Effector memory CD8-positive, alpha-beta T cell (primary cell): ENCODE measurements around the gene SPATA16.

Experiments used
- ATAC-seq: fragments of 150-1000 bp; cut with Tn5 transposase; replicated peaks from 2 replicates; pipeline ENCODE4 v1.10.0; 2021; ENCODE audit warnings: mild to moderate bottlenecking, moderate library complexity
- DNase-seq, 3 experiments: peaks; one replicate each; pipeline ENCODE4 v3.0.0; 2021
- H3K27ac Mint-ChIP-seq, 2 donors: one replicate each; pipeline ENCODE4 v1.8.0; 2022; ENCODE audit warnings: mild to moderate bottlenecking in 2 of 2, mixed read lengths in 2 of 2, moderate library complexity in 2 of 2
- H3K27me3 Mint-ChIP-seq, 2 donors: one replicate each; pipeline ENCODE4 v1.8.0; 2022; ENCODE audit warnings: mixed read lengths in 2 of 2
- H3K36me3 Mint-ChIP-seq: one replicate; pipeline ENCODE4 v1.8.0; 2022; ENCODE audit warnings: mild to moderate bottlenecking, moderate library complexity, mixed read lengths; ENCODE audit not compliant: insufficient read depth
- H3K4me1 Mint-ChIP-seq, 2 donors: one replicate each; pipeline ENCODE4 v1.8.0; 2022; ENCODE audit warnings: low read depth in 2 of 2, mixed read lengths in 2 of 2
- H3K4me3 Mint-ChIP-seq, 2 donors: one replicate each; pipeline ENCODE4 v1.8.0; 2022; ENCODE audit warnings: mild to moderate bottlenecking in 2 of 2, mixed read lengths in 2 of 2, moderate library complexity in 2 of 2
- H3K9me3 Mint-ChIP-seq, 2 donors: one replicate each; pipeline ENCODE4 v1.8.0; 2022; ENCODE audit warnings: mixed read lengths in 2 of 2

Gene SPATA16

GRCh38 chr3:173096994-173097785 is 43.8 kb downstream of the SPATA16 start:
- H3K4me3 Mint-ChIP-seq, result no peak overlapping the region
- peaks cover 7 to 8% of the 10 kb centered on the region in 2 donors for H3K9me3 Mint-ChIP-seq
- H3K27ac Mint-ChIP-seq, result no peak overlapping the region
- no peaks in the 10 kb centered on the region for H3K4me1 Mint-ChIP-seq
- DNase-seq (no peak), ATAC-seq (no peak)
- H3K27me3 Mint-ChIP-seq, result no peaks in the 10 kb centered on the region
- H3K36me3 Mint-ChIP-seq, result no peaks in the 10 kb centered on the region

- DNase-seq (no peak), ATAC-seq (no peak)
- Mint-ChIP-seq H3K4me1 (no peaks in the 10 kb centered on the region), H3K36me3 (no peaks in the 10 kb centered on the region), H3K27me3 (no peaks in the 10 kb centered on the region), H3K27ac (no peak overlapping the region), H3K9me3 (peaks cover 0 to 2% of the 10 kb centered on the region in 2 donors), H3K4me3 (no peak overlapping the region)
These were observed 44.9 kb downstream of the SPATA16 start for GRCh38 chr3:173096140-173096539.

DNA sequence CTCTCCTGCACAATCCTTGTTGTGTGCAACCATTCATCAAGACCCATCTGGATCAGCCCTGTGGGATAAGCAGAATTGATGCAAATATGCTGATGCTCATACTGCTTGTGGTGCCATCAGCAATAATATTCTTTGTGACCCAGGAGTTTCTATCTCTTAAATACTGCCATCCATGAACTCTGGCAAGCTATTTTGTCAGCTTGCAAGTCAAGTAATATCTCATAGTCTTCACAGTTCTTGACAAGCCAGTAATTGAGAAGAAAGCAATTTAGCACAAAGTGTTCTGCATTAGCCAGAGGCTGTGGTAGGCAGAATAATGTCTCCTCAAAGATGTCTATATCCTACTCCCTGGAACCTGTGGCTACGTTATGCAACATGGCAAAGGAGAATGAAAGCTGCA is 49.0 kb downstream of the SPATA16 start:
- ATAC-seq (no peak), DNase-seq (no peak)
- no peak overlapping the region for H3K27ac Mint-ChIP-seq
- H3K9me3 Mint-ChIP-seq, result peaks cover 5 to 7% of the 10 kb centered on the region in 2 donors
- no peaks in the 10 kb centered on the region for H3K36me3 Mint-ChIP-seq
- no peaks in the 10 kb centered on the region for H3K4me1 Mint-ChIP-seq
- no peaks in the 10 kb centered on the region for H3K27me3 Mint-ChIP-seq
- H3K4me3 Mint-ChIP-seq, result no peak overlapping the region

GRCh38 chr3:173090492-173090891 is 50.5 kb downstream of the SPATA16 start:
- no peak for DNase-seq
- no peak for ATAC-seq
- Mint-ChIP-seq H3K27ac (no peak overlapping the region), H3K9me3 (peaks cover 9 to 17% of the 10 kb centered on the region in 2 donors), H3K4me3 (no peak overlapping the region), H3K36me3 (no peaks in the 10 kb centered on the region), H3K27me3 (no peaks in the 10 kb centered on the region), H3K4me1 (no peaks in the 10 kb centered on the region)

GRCh38 chr3:173089283-173089682 is 51.8 kb downstream of the SPATA16 start:
- no peak overlapping the region for H3K27ac Mint-ChIP-seq
- H3K4me3 Mint-ChIP-seq, result no peak overlapping the region
- no peaks in the 10 kb centered on the region for H3K36me3 Mint-ChIP-seq
- ATAC-seq (no peak), DNase-seq (no peak)
- no peaks in the 10 kb centered on the region for H3K4me1 Mint-ChIP-seq
- H3K9me3 Mint-ChIP-seq, result peaks cover 13 to 17% of the 10 kb centered on the region in 2 donors
- H3K27me3 Mint-ChIP-seq, result no peaks in the 10 kb centered on the region

DNA sequence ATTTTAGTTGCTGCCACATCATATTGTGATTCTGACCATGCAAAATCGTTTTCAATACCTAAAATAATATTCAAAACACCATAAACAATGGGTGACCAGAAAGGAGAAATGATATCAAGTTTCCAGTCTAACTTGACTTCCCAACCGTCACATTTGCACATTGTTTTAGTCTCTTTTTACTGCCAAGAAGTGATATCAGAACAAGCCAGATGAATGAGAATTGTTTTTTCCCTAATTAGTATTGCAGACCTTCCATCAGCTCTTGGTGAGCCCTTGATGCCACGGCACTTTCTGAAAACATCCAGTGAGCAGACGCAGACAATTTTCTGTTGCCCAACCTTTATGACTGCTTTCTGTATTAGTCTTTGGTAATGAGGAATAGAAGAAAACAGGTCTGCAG is 62.5 kb downstream of the SPATA16 start:
- DNase-seq (no peak), ATAC-seq (no peak)
- no peaks in the 10 kb centered on the region for H3K36me3 Mint-ChIP-seq
- H3K4me1 Mint-ChIP-seq, result no peaks in the 10 kb centered on the region
- no peak overlapping the region for H3K4me3 Mint-ChIP-seq
- no peak overlapping the region for H3K27ac Mint-ChIP-seq
- no peaks in the 10 kb centered on the region for H3K27me3 Mint-ChIP-seq
- peaks cover 0 to 10% of the 10 kb centered on the region in 2 donors for H3K9me3 Mint-ChIP-seq

- Mint-ChIP-seq H3K9me3 (peaks cover 3 to 17% of the 10 kb centered on the region in 2 donors), H3K36me3 (no peaks in the 10 kb centered on the region), H3K27me3 (no peaks in the 10 kb centered on the region), H3K4me1 (no peaks in the 10 kb centered on the region), H3K27ac (no peak overlapping the region), H3K4me3 (no peak overlapping the region)
- no peak for DNase-seq
- ATAC-seq, result no peak
These were observed 74.7 kb downstream of the SPATA16 start for GRCh38 chr3:173066044-173067004.

DNA sequence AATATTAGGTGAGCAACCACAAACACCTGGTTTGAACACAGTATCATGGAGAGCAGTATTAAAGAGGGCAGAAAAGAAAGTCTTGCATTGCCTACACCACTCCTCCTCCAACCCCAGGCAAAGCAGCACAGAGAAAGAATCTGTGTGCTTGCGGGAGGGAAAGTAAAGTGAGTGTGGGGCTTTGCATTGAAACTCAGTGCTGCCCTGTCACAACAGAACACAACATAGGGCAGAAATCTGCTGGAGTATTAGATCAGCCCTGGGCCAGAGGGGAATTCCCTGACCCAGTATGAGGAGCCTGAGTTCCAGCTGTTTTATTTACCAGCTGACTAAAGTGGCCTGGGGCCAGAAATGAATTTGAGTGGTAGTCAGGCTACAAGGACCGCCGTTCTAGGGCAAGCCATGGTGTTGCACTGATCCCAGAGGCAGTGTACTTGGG is 75.5 kb downstream of the SPATA16 start:
- Mint-ChIP-seq H3K27me3 (no peaks in the 10 kb centered on the region), H3K36me3 (no peaks in the 10 kb centered on the region), H3K27ac (no peak overlapping the region), H3K4me3 (no peak overlapping the region), H3K9me3 (peaks cover 3 to 17% of the 10 kb centered on the region in 2 donors), H3K4me1 (no peaks in the 10 kb centered on the region)
- DNase-seq (no peak), ATAC-seq (no peak)

GRCh38 chr3:173064631-173065030 is 76.4 kb downstream of the SPATA16 start:
- ATAC-seq, result no peak
- no peak overlapping the region for H3K27ac Mint-ChIP-seq
- H3K27me3 Mint-ChIP-seq, result no peaks in the 10 kb centered on the region
- no peaks in the 10 kb centered on the region for H3K36me3 Mint-ChIP-seq
- DNase-seq, result no peak
- H3K4me1 Mint-ChIP-seq, result no peaks in the 10 kb centered on the region
- no peak overlapping the region for H3K4me3 Mint-ChIP-seq
- H3K9me3 Mint-ChIP-seq, result peaks cover 3 to 17% of the 10 kb centered on the region in 2 donors

GRCh38 chr3:173058229-173058628 is 82.8 kb downstream of the SPATA16 start:
- Mint-ChIP-seq H3K36me3 (no peaks in the 10 kb centered on the region), H3K4me3 (no peak overlapping the region), H3K27ac (no peak overlapping the region), H3K4me1 (no peaks in the 10 kb centered on the region), H3K27me3 (no peaks in the 10 kb centered on the region), H3K9me3 (peaks cover 1 to 4% of the 10 kb centered on the region in 2 donors)
- DNase-seq (no peak), ATAC-seq (no peak)

DNA sequence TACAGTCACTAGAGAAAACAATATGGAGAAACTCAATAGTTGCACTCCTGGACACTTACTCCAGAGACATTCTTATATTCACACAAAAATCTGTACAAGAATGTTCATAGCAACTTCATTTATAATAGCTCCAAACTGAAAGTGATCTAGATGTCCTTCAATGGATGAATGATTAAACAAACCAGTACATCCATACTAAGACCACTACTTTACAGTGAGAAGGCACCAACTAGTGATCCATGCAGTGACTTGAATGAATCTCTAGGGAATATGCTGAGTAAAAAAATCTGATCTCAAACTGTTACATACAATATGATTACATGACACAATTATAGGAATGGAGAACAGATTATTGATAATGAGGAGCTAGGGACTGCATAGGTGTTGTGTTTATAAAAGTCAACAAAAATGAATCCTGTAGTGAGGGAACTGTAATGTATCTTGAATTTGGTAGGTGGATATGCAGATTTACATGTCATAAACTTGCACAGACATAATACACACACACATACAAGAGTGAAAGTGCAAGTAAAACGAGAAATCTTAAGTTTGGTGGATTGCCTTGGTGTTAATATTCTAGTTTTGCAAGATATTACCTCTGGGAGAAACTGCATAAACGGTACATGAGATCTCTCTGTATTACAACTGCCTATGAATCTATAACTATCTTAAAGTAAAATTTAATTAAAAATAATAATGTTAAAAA is 85.7 kb downstream of the SPATA16 start:
- Mint-ChIP-seq H3K4me1 (no peaks in the 10 kb centered on the region), H3K9me3 (peaks cover 0 to 4% of the 10 kb centered on the region in 2 donors), H3K4me3 (no peak overlapping the region), H3K27ac (no peak overlapping the region), H3K36me3 (no peaks in the 10 kb centered on the region), H3K27me3 (no peaks in the 10 kb centered on the region)
- ATAC-seq (no peak), DNase-seq (no peak)

- no peak overlapping the region for H3K27ac Mint-ChIP-seq
- ATAC-seq, result no peak
- H3K4me3 Mint-ChIP-seq, result no peak overlapping the region
- H3K27me3 Mint-ChIP-seq, result no peaks in the 10 kb centered on the region
- H3K36me3 Mint-ChIP-seq, result no peaks in the 10 kb centered on the region
- no peaks in the 10 kb centered on the region for H3K4me1 Mint-ChIP-seq
- H3K9me3 Mint-ChIP-seq, result peaks cover 0 to 3% of the 10 kb centered on the region in 2 donors
- DNase-seq, result no peak
These were observed 91.7 kb downstream of the SPATA16 start for GRCh38 chr3:173049360-173049759.

GRCh38 chr3:173045770-173046382 is 95.2 kb downstream of the SPATA16 start:
- no peaks in the 10 kb centered on the region for H3K36me3 Mint-ChIP-seq
- ATAC-seq, result no peak

More at GRCh38 chr3:173045770-173046382, 95.2 kb downstream of the SPATA16 start:
- Mint-ChIP-seq H3K4me3 (no peak overlapping the region), H3K27me3 (no peaks in the 10 kb centered on the region), H3K27ac (no peak overlapping the region), H3K4me1 (no peaks in the 10 kb centered on the region), H3K9me3 (no peaks in the 10 kb centered on the region)
- DNase-seq, result no peak
